Measurements from ENCODE around the gene CCL26.
"Not testable (repeated sequence)": the region's sequence is repeated elsewhere in the genome, so short reads cannot be mapped to it uniquely, and the experiment has no call there.

Gene CCL26

GRCh38 chr7:75789361-75789924, 17.4 kb upstream of the CCL26 start:
- H3K4me3 Mint-ChIP-seq: peak overlapping the region in 1 of 3 experiments; percentile 14
- peak overlapping the region; percentile 80 to 87 (median 87) for H3K27ac Mint-ChIP-seq
- TF ChIP-seq CTCF (IDR thresholded peaks at IDR 0.05; ENCODE audit: unreplicated experiment in 3 of 3): no peak
- no peaks in the 10 kb centered on the region for H3K27me3 Mint-ChIP-seq (ENCODE audit: low read depth)
- H3K36me3 Mint-ChIP-seq (ENCODE audit: low read depth): no peaks in the 10 kb centered on the region
- H3K4me1 Mint-ChIP-seq: peaks cover 7% of the 10 kb centered on the region
- no peaks in the 10 kb centered on the region for H3K9me3 Mint-ChIP-seq

GRCh38 chr7:75788154-75788847, 16.3 kb upstream of the CCL26 start:
- H3K27ac Mint-ChIP-seq; H3K27me3 Mint-ChIP-seq (ENCODE audit: low read depth); H3K4me3 Mint-ChIP-seq; H3K9me3 Mint-ChIP-seq; H3K4me1 Mint-ChIP-seq; H3K36me3 Mint-ChIP-seq (ENCODE audit: low read depth): not testable (repeated sequence)

GRCh38 chr7:75783058-75783457, 11.0 kb upstream of the CCL26 start:
- H3K9me3 Mint-ChIP-seq; H3K4me1 Mint-ChIP-seq; H3K4me3 Mint-ChIP-seq; H3K27ac Mint-ChIP-seq; H3K36me3 Mint-ChIP-seq (ENCODE audit: low read depth): not testable (repeated sequence)
- H3K27me3 Mint-ChIP-seq (ENCODE audit: low read depth): peaks cover 22% of the 10 kb centered on the region

- H3K27me3 Mint-ChIP-seq (ENCODE audit: low read depth): peaks cover 22% of the 10 kb centered on the region
- not testable (repeated sequence) for H3K27ac Mint-ChIP-seq; H3K4me1 Mint-ChIP-seq; H3K4me3 Mint-ChIP-seq; H3K9me3 Mint-ChIP-seq; H3K36me3 Mint-ChIP-seq (ENCODE audit: low read depth)
Observed at GRCh38 chr7:75780647-75781273, 8.7 kb upstream of the CCL26 start.

GRCh38 chr7:75779516-75779915, 7.5 kb upstream of the CCL26 start:
- peaks cover 22% of the 10 kb centered on the region for H3K27me3 Mint-ChIP-seq (ENCODE audit: low read depth)
- H3K9me3 Mint-ChIP-seq; H3K27ac Mint-ChIP-seq; H3K4me1 Mint-ChIP-seq; H3K4me3 Mint-ChIP-seq; H3K36me3 Mint-ChIP-seq (ENCODE audit: low read depth): not testable (repeated sequence)

- not testable (repeated sequence) for H3K27ac Mint-ChIP-seq; H3K36me3 Mint-ChIP-seq (ENCODE audit: low read depth); H3K4me1 Mint-ChIP-seq; H3K4me3 Mint-ChIP-seq; H3K9me3 Mint-ChIP-seq
- peaks cover 22% of the 10 kb centered on the region for H3K27me3 Mint-ChIP-seq (ENCODE audit: low read depth)
Observed at GRCh38 chr7:75779035-75779434, 7.0 kb upstream of the CCL26 start.

- Mint-ChIP-seq H3K27ac (no peak overlapping the region), H3K4me3 (no peak overlapping the region), H3K4me1 (no peaks in the 10 kb centered on the region), H3K36me3 (ENCODE audit: low read depth) (no peaks in the 10 kb centered on the region), H3K9me3 (no peaks in the 10 kb centered on the region), H3K27me3 (ENCODE audit: low read depth) (peaks cover 18% of the 10 kb centered on the region)
- TF ChIP-seq CTCF (IDR thresholded peaks at IDR 0.05; ENCODE audit: unreplicated experiment in 3 of 3): no peak
Observed at GRCh38 chr7:75776295-75776971, 4.4 kb upstream of the CCL26 start.

- not testable (repeated sequence) for H3K4me3 Mint-ChIP-seq; H3K9me3 Mint-ChIP-seq; H3K4me1 Mint-ChIP-seq; H3K27me3 Mint-ChIP-seq (ENCODE audit: low read depth); H3K36me3 Mint-ChIP-seq (ENCODE audit: low read depth); H3K27ac Mint-ChIP-seq
Observed at GRCh38 chr7:75773958-75774357, 1.9 kb upstream of the CCL26 start.

GRCh38 chr7:75771224-75771623, 787 bp downstream of the CCL26 start:
- TF ChIP-seq CTCF (IDR thresholded peaks at IDR 0.05; ENCODE audit: unreplicated experiment in 3 of 3): no peak

More at GRCh38 chr7:75771224-75771623, 787 bp downstream of the CCL26 start:
- Mint-ChIP-seq H3K27me3 (ENCODE audit: low read depth) (no peaks in the 10 kb centered on the region), H3K4me3 (no peak overlapping the region), H3K9me3 (no peaks in the 10 kb centered on the region), H3K4me1 (no peaks in the 10 kb centered on the region), H3K27ac (no peak overlapping the region), H3K36me3 (ENCODE audit: low read depth) (no peaks in the 10 kb centered on the region)

Measured in nephron (organoid).